Measurements from ENCODE around the gene SPOCK3. TPM values are rescaled to one million over a fixed set of nuclear protein-coding genes. Genes with fewer than 3 reads are reported as not detected.

Gene SPOCK3
- total RNA-seq, 1 experiment from 2014 or later: 1.9 TPM

- no peaks in the 10 kb centered on the region for H3K9me2 ChIP-seq (replicated peaks; ENCODE audit: low read length)
- no peak overlapping the region for H3K9ac ChIP-seq (ENCODE audit: low read length)
- no peaks in the 10 kb centered on the region for H3F3A ChIP-seq (ENCODE audit: low read length, unreplicated experiment)
- no peaks in the 10 kb centered on the region for H4K20me1 ChIP-seq (ENCODE audit: low read length)
- ChIA-PET CTCF (interaction anchor here (0.5 kb wide), 1 partner anchor 47 kb away, joined by 3 read pairs; no protein-coding TSS in a partner anchor), POLR2A (ENCODE audit: unreplicated experiment) (no interaction called here)
- no peak overlapping the region for H2AFZ ChIP-seq (ENCODE audit: low read length)
- ATAC-seq: no peak
- H3K9me3 ChIP-seq (ENCODE audit: low read length): no peaks in the 10 kb centered on the region
- intact Hi-C loops (cut with micrococcal nuclease): no loop called here
- DNase-seq: no peak
- H3K4me2 ChIP-seq (ENCODE audit: low read length): no peak overlapping the region
- H3K27me3 ChIP-seq (ENCODE audit: low read length): no peaks in the 10 kb centered on the region
- TF ChIP-seq CTCF (conservative IDR thresholded peaks at IDR 0.05; ENCODE audit: low read depth, low read length) (no peak), EZH2 (IDR thresholded peaks at IDR 0.05; ENCODE audit: low read length, unreplicated experiment) (no peak), EZH2phosphoT487 (IDR thresholded peaks at IDR 0.05; ENCODE audit: borderline replicate concordance, low read length) (no peak)
- BruUV-seq (replicated peaks): no TSS peak
- no peaks in the 10 kb centered on the region for H3K79me2 ChIP-seq (ENCODE audit: low read length)
- no peaks in the 10 kb centered on the region for H3K4me1 ChIP-seq (ENCODE audit: insufficient read depth, low read length)
- no peaks in the 10 kb centered on the region for H3K36me3 ChIP-seq (ENCODE audit: low read depth, low read length)
- no peak overlapping the region for H3K4me3 ChIP-seq (ENCODE audit: low read length)
- no peak overlapping the region for H3K27ac ChIP-seq (ENCODE audit: low read length)
Observed at GRCh38 chr4:167052631-167053091, 181.6 kb downstream of the SPOCK3 start.

GRCh38 chr4:167049257-167049656 is 185.0 kb downstream of the SPOCK3 start:
- intact Hi-C loops (cut with micrococcal nuclease): no loop called here
- ATAC-seq: no peak
- Histone ChIP-seq H3K9me2 (replicated peaks; ENCODE audit: low read length) (no peaks in the 10 kb centered on the region), H3K9ac (ENCODE audit: low read length) (no peak overlapping the region), H3K4me3 (ENCODE audit: low read length) (no peak overlapping the region), H3K79me2 (ENCODE audit: low read length) (no peaks in the 10 kb centered on the region), H3K36me3 (ENCODE audit: low read depth, low read length) (no peaks in the 10 kb centered on the region), H3F3A (ENCODE audit: low read length, unreplicated experiment) (no peaks in the 10 kb centered on the region), H4K20me1 (ENCODE audit: low read length) (no peaks in the 10 kb centered on the region), H3K4me2 (ENCODE audit: low read length) (no peak overlapping the region), H2AFZ (ENCODE audit: low read length) (no peak overlapping the region), H3K9me3 (ENCODE audit: low read length) (no peaks in the 10 kb centered on the region), H3K4me1 (ENCODE audit: insufficient read depth, low read length) (no peaks in the 10 kb centered on the region), H3K27me3 (ENCODE audit: low read length) (no peaks in the 10 kb centered on the region), H3K27ac (ENCODE audit: low read length) (no peak overlapping the region)
- DNase-seq: no peak
- no peak for TF ChIP-seq CTCF (conservative IDR thresholded peaks at IDR 0.05; ENCODE audit: low read depth, low read length)
- no peak for TF ChIP-seq EZH2phosphoT487 (IDR thresholded peaks at IDR 0.05; ENCODE audit: borderline replicate concordance, low read length)
- TF ChIP-seq EZH2 (IDR thresholded peaks at IDR 0.05; ENCODE audit: low read length, unreplicated experiment): no peak
- no TSS peak for BruUV-seq (replicated peaks)
- ChIA-PET POLR2A (ENCODE audit: unreplicated experiment) (no interaction called here), CTCF (no interaction called here)

DNA sequence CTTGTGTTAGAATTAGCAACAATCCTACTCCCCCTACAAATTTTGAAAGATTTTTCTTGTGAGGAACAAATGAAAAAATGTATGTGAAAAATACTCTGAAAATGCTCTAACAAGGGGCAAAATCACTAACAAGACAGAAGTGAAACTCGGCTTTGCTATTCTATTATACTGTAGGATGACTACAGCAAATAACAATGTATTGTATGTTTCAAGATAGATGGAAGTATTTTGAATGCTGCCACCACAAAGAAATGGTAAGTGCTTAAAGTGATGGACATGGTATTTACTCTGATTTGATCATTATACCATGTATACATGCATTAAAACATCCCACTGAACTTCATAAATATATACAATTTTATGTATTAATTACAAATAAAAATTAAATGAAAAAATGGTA is 192.8 kb downstream of the SPOCK3 start:
- H3K79me2 ChIP-seq (ENCODE audit: low read length): no peaks in the 10 kb centered on the region
- H2AFZ ChIP-seq (ENCODE audit: low read length): no peak overlapping the region
- no TSS peak for BruUV-seq (replicated peaks)
- no peaks in the 10 kb centered on the region for H3K9me3 ChIP-seq (ENCODE audit: low read length)
- H3K9me2 ChIP-seq (replicated peaks; ENCODE audit: low read length): no peaks in the 10 kb centered on the region
- H3K4me1 ChIP-seq (ENCODE audit: insufficient read depth, low read length): no peaks in the 10 kb centered on the region
- no peak overlapping the region for H3K4me2 ChIP-seq (ENCODE audit: low read length)
- no peak overlapping the region for H3K9ac ChIP-seq (ENCODE audit: low read length)
- ATAC-seq: no peak
- no peaks in the 10 kb centered on the region for H3K27me3 ChIP-seq (ENCODE audit: low read length)
- no peaks in the 10 kb centered on the region for H4K20me1 ChIP-seq (ENCODE audit: low read length)
- ChIA-PET CTCF (no interaction called here), POLR2A (ENCODE audit: unreplicated experiment) (no interaction called here)
- intact Hi-C loops (cut with micrococcal nuclease): no loop called here
- H3F3A ChIP-seq (ENCODE audit: low read length, unreplicated experiment): no peaks in the 10 kb centered on the region
- TF ChIP-seq CTCF (conservative IDR thresholded peaks at IDR 0.05; ENCODE audit: low read depth, low read length) (no peak), EZH2phosphoT487 (IDR thresholded peaks at IDR 0.05; ENCODE audit: borderline replicate concordance, low read length) (no peak), EZH2 (IDR thresholded peaks at IDR 0.05; ENCODE audit: low read length, unreplicated experiment) (no peak)
- no peak for DNase-seq
- no peaks in the 10 kb centered on the region for H3K36me3 ChIP-seq (ENCODE audit: low read depth, low read length)
- H3K27ac ChIP-seq (ENCODE audit: low read length): no peak overlapping the region
- H3K4me3 ChIP-seq (ENCODE audit: low read length): no peak overlapping the region

Data from PC-3 (cell line).